ENCODE data around the gene OR6A2. TPM values are rescaled to one million over a fixed set of nuclear protein-coding genes. Genes with fewer than 3 reads are reported as not detected.

Gene OR6A2
- total RNA-seq, 1 donor from 2014 or later, result not detected

GRCh38 chr11:6833356-6833755 is 33.9 kb upstream of the OR6A2 start:
- Histone ChIP-seq H3K27ac (no peak overlapping the region), H3K9me3 (no peaks in the 10 kb centered on the region), H3K36me3 (no peaks in the 10 kb centered on the region), H3K4me3 (no peak overlapping the region), H3K4me1 (no peaks in the 10 kb centered on the region), H3K27me3 (no peaks in the 10 kb centered on the region)
- no peak for DNase-seq (ENCODE audit: low spot score in 2 of 2)
- no peak for TF ChIP-seq CTCF (IDR thresholded peaks at IDR 0.05)
- intact Hi-C loops (cut with DNase I), result no loop called here

DNA sequence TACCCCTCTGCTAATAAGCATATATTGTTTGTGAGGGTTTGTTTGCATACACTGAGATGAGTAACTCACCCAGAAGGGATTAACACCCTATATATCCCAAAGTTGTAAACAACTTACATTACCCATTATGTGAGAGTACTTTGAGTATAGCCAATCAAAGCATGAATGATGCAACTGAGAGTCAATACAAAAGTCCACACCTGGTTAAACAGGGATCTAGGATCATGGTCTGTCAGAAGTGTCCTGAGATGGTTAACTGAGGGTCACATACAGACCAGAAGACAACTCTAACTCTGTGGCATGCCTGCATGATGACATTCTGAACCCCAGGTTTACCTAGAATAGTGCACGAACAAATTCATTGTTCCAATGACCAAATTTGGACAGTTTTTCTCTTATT is 28.6 kb upstream of the OR6A2 start:
- intact Hi-C loops (cut with DNase I), result no loop called here

DNA sequence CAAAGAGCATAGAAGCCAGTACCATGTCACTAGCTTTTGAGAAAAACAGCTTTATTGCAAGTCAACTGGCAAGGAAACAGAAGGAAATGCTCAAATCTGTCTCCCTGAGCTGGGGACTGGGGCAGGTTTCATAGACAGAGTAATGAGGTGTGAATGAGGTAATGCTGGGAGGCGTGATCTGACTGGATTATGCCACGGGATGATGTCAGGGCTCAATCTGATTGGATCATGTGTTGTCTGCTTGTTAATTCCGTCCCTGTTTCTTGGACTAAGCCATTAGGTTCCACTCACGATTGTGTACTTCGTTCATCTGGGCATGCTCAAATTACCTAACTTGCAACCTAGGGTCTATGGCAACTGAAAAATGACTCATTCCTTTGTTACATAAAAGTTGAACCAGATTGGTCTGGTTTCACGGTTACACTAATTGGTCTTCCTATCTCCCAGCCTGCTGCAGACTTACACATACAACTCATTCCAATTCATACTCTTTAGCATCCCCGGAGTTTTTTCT is 25.8 kb upstream of the OR6A2 start:
- DNase-seq (ENCODE audit: low spot score in 2 of 2), result no peak
- intact Hi-C loops (cut with DNase I), result no loop called here
- Histone ChIP-seq H3K36me3 (no peaks in the 10 kb centered on the region), H3K4me3 (no peak overlapping the region), H3K27me3 (no peaks in the 10 kb centered on the region), H3K27ac (no peak overlapping the region), H3K9me3 (no peaks in the 10 kb centered on the region), H3K4me1 (no peaks in the 10 kb centered on the region)
- TF ChIP-seq CTCF (IDR thresholded peaks at IDR 0.05), result no peak

More for the DNA sequence above, 28.6 kb upstream of the OR6A2 start:
- Histone ChIP-seq H3K27me3 (no peaks in the 10 kb centered on the region), H3K9me3 (no peaks in the 10 kb centered on the region), H3K4me1 (no peaks in the 10 kb centered on the region), H3K36me3 (no peaks in the 10 kb centered on the region), H3K4me3 (no peak overlapping the region), H3K27ac (no peak overlapping the region)
- DNase-seq (ENCODE audit: low spot score in 2 of 2), result no peak
- no peak for TF ChIP-seq CTCF (IDR thresholded peaks at IDR 0.05)

GRCh38 chr11:6824136-6824823 is 24.8 kb upstream of the OR6A2 start:
- Histone ChIP-seq H3K4me1 (no peaks in the 10 kb centered on the region), H3K27me3 (no peaks in the 10 kb centered on the region), H3K36me3 (no peaks in the 10 kb centered on the region), H3K4me3 (no peak overlapping the region), H3K27ac (no peak overlapping the region), H3K9me3 (no peaks in the 10 kb centered on the region)
- intact Hi-C loops (cut with DNase I), result no loop called here
- TF ChIP-seq CTCF (IDR thresholded peaks at IDR 0.05), result no peak
- DNase-seq (ENCODE audit: low spot score in 2 of 2), result no peak

DNA sequence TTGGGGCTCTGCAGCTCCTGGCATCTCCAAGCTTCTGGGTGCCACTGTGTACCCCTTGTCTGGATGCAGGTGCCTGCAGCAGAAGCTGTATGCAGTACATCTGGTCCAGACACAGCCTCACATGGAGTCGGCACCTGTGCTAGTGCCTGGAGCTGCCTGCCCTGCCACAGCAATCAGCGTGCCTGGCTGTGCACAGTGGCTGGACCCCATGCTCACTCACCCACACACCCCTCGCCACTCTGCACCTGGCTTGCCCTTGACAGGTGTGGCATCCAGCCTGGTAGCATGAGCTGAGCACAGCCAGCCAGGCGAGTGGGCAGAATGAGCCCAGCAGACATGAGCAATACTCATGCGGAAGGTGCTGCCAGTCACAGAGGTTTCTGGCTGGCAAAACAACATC is 19.5 kb upstream of the OR6A2 start:
- Histone ChIP-seq H3K9me3 (no peaks in the 10 kb centered on the region), H3K27ac (no peak overlapping the region), H3K4me1 (no peaks in the 10 kb centered on the region), H3K4me3 (no peak overlapping the region), H3K36me3 (no peaks in the 10 kb centered on the region), H3K27me3 (no peaks in the 10 kb centered on the region)
- DNase-seq (ENCODE audit: low spot score in 2 of 2), result no peak
- no peak for TF ChIP-seq CTCF (IDR thresholded peaks at IDR 0.05)
- intact Hi-C loops (cut with DNase I), result no loop called here
